HG03108 (cell line): ENCODE results near the gene ENOX1.
"Not testable (repeated sequence)": the region's sequence is repeated elsewhere in the genome, so short reads cannot be mapped to it uniquely, and the experiment has no call there.

Experiments used
- ATAC-seq: cut with Tn5 transposase; IDR thresholded peaks from one replicate; pipeline ENCODE4 v1.9.1; 2021; ENCODE audit warnings: moderate library complexity; ENCODE audit not compliant: unreplicated experiment

ENOX1 gene

DNA sequence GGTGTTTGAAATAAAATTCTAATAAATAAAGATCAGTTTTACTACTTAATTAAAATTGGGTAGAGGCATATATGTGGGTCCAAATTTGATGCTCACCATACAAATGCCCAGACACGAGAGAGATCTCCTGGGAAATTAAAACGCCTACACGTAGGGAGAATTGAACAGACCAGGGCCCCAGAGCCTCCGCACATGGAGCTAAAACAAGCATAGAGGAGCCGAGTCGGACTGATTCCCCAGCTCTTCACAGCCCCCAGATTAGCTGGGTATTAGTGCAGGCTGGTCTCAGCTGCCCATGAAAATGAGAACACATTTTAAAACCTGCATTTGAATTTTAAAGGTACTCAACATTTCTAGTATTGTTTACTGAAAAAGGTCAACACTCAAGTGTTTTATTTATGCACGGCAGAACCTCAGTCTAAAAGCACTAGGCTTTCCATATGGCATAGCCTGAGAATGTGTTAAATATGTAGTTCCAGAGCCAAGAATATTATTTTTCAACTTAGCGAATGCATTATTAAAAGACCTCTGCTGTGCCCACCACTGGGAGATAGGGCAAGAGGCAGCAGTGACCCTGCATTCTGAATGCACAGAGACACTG, 344.8 kb downstream of the ENOX1 start:
- no peak for ATAC-seq

DNA sequence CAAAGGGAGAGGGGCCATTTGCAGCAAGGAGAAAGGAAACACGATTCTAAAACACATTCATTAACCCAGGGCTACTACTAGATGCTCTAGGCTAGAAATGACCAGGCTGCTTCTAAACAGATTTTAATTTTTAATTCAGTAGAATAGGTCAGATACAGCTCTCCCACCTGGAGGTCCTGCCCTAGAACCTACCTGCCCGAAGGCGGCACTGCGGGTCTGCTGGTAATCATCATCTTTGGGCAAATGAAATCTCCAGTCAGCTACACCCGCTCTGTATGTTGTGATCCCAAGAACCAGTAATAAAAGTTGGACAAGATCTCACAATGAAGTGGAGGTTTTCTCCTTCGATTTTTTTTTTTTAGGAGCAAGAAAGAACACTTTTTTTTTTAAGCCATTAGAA, 345.3 kb downstream of the ENOX1 start:
- ATAC-seq = no peak

DNA sequence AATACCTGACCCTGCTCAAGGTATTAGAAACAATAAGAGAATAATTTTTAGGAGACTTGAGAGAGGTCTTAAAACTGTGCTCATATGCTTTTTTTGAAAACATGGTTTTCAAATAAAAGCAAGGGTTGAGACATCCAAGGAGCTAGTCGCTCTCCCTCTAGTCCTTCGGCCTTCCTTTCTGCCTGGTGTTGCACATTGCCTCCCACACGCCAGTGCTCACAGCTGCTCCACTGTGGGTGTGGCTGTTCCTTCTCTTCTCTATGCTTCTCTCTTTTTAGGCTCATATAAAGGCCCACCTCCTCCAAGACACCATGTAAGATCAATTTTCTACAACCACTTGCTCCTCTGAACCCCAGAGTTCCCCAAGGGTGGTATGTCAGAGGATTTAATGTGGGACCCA, 352.6 kb downstream of the ENOX1 start:
- ATAC-seq = no peak

DNA sequence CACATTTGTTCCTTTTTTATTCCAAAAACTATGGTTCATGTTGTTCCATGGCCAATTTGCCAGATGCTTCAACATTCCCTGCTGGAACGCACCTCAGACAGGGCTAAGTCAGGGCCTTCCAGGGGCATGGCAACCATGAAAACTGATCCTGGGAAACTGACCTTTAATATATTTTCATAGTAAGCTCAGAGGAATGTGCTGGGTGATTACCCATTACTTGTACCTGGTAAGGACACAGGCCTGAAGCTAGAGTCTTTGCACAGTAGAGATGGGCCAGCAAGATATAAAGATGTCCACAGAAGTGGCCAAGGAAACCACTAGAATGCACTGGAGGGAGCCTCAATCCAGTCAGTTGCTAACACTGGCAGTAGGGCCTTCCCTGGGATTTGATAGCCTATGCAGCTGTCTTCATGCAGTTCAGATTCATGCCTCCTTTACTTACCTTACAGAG, 353.1 kb downstream of the ENOX1 start:
- ATAC-seq = no peak

DNA sequence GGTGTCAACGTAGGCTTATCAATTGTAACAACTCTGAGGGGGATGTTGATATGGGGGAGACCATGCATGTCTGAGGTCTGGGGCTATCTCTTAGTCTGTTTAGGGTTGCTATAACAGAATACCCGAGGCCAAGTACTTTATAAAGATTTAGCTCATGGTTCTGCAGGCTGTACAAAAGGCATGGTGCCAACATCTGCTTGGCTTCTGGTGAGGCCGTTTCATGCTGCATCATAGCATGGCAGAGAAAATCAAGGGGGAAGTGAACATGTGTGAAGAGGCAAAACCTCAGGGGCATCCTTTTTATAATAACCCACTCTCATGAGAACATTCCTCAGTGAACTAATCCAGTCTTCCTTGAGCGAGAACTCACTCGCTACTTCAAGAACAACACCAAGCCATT, 353.8 kb downstream of the ENOX1 start:
- no peak for ATAC-seq

DNA sequence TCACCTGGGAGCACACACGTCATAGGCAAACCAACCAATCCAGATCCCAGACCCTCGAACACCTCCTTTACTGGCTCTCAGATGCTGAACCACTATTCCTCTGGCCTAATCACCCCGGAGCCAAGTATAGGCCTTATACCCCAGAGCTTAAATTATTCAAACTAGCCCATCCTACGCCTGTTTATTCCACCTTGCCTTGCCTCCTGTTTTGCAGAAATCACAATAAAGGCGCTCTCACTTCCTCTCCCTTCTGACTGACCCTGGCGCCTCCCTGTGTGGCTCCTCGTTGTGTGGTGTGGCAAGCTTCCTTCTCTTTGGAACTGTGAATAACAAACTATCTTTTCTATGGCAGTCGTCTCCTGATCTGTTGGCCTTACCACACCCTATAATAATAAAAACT, 354.9 kb downstream of the ENOX1 start:
- no peak for ATAC-seq

DNA sequence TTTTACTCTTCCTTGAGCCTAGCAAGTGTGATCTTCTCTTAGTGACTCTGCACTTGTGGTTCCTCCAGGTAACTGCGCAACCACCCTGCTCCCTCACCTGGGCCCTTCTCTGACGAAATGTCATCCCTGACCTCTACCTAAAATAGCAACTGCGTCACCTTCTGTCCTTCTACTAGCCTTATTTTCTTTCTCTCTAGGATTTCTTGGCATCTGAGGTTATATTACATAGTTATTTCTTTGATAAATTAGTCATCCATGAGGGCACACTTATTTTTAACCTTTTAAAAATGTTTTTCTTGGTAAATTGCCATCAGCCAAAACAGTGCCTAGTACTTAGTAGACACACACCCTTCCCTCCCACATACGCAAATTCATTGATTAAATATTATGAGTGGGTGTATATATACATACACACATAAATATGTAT, 355.5 kb downstream of the ENOX1 start:
- no peak for ATAC-seq

DNA sequence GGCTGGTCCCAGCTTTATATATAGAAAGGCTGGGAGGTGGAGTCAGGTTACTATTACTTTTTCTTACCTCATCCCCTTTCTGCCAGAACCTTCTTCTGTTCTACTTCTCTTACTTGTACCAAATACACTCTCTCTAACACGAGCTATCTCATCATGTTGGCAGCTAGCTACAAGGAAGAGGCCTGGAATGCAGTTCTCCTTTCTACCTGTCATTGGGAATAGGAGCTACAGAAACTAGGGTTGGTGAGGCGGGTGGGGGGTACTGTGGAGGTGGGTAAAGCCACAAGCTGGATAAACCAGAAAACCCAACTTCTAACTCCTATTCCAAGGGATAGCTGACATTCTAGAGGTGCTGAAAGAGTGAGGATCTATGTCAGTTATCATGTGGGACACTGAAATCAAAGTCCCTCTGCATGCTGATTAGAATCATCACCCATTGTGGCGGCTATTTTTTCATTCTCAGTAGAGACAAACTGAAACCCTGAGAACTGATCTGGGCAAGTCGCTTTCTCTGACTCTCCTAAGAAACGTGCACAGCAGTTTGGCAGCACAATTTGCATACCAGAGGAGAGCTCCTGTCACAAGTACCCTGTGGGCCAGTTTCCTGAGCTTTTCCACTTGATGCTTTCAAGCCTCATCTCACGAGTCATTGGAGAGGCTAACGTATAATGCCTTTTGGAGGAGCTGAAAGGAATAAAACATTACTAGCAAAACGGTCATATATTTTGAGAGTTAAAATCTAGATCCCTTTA, 358.1 kb downstream of the ENOX1 start:
- no peak for ATAC-seq

DNA sequence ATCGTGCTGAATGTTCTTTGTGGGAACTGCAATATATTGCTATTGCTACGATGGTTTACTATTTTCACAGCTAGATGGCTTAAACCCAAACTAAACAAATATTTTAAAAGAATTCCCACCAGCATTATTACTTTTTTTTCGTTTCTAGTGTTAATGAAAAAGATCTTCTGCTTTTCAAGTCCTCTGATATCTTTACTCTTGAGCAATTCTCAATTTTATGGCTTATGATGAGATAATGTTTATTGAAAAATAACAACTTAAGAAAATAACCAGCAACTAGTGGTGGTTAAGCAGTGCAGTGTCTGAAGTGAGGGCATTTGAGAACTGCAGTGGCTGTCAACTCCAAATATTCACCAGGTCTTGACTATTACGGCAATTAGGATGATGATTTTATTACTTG, 360.4 kb downstream of the ENOX1 start:
- ATAC-seq = no peak

DNA sequence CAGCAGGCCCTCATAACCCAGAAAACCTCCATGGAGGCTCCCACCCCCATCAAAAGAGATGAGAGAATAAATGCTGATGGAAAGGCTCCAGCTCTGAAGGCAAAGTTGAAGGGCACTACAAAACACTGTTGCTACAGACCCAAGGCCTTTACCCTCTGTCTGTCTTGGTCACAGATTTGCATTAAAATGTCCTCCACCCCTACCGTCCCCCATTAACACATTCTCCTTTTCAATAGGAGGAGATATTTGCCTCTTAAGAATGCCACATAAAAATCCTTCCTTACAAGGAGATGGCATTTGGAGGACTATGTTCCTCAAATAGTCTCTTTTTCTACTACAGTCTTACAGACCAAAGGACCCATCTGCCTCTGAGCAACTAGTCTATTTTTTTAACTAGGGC, 361.5 kb downstream of the ENOX1 start:
- no peak for ATAC-seq

DNA sequence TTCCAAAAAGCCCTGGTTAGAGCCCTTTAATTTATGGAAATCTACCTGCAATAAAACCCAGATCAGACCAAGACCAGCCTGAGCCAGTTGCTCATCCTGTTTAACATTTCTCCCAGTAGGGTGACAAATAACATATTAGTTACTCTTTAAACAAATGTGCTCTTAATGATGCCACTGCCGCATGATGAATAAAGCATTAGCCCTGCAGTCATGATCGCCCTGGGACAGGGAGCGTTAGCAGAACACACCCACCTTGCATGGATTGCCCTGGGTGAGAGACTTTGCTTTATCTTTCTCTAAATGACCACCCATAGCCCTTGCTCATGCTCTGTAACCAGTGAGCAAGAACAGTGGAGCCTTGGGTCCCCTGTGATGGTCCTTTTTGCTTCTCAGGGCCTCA, 362.4 kb downstream of the ENOX1 start:
- ATAC-seq = no peak

DNA sequence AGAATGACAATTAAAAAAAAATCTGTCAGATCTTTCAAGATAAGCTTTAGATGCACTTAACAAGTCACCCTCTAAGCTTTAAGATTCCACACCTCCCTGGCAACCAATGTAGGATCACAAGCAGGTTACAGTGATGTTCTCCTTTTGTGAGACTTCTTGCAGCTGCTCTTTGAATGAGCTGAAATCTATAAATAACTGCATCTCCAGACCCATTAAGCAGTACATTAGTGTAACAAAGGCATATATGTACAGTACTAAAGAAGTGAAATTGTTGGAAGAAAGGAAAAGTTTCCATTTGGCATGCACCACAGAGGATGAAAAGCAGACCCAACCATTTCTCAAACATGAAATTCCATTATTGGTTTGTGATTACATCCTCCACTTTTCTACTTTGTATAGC, 364.7 kb downstream of the ENOX1 start:
- no peak for ATAC-seq

DNA sequence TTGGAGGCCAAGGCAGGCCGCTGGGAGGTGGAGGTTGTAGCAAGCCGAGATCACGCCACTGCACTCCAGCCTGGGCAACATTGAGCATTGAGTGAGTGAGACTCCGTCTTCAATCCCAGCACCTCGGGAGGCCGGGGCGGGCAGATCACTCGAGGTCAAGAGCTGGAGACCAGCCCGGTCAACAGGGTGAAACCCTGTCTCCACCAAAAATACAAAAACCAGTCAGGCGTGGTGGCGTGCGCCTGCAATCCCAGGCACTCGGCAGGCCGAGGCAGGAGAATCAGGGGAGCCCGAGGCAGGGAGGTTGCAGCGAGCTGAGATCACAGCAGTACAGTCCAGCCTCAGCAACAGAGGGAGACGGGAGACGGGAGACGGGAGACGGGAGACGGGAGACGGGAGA, 369.9 kb downstream of the ENOX1 start:
- not testable (repeated sequence) for ATAC-seq

DNA sequence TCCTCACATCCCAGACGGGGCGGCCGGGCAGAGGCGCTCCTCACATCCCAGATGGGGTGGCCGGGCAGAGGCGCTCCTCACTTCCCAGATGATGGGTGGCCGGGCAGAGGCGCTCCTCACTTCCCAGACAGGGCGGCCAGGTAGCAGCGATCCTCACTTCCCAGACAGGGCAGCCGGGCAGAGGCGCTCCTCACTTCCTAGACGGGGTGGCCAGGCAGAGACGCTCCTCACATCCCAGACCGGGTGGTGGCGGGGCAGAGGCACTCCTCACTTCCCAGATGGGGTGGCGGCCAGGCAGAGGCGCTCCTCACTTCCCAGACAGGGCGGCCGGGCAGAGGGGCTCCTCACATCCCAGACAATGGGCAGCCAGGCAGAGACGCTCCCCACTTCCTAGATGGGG, 370.4 kb downstream of the ENOX1 start:
- ATAC-seq = not testable (repeated sequence)

DNA sequence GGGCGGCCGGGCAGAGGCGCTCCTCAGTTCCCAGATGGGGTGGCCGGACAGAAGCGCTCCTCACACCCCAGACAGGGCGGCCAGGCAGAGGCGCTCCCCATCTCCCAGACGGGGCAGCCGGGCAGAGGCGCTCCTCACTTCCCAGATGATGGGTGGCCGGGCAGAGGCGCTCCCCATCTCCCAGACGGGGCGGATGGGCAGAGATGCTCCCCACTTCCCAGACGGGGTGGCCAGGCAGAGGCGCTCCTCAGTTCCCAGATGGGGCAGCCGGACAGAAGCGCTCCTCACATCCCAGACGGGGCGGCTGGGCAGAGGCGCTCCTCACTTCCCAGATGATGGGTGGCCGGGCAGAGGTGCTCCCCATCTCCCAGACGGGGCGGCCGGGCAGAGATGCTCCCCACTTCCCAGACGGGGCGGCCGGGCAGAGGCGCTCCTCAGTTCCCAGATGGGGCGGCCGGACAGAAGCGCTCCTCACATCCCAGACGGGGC, 370.8 kb downstream of the ENOX1 start:
- ATAC-seq = not testable (repeated sequence)

DNA sequence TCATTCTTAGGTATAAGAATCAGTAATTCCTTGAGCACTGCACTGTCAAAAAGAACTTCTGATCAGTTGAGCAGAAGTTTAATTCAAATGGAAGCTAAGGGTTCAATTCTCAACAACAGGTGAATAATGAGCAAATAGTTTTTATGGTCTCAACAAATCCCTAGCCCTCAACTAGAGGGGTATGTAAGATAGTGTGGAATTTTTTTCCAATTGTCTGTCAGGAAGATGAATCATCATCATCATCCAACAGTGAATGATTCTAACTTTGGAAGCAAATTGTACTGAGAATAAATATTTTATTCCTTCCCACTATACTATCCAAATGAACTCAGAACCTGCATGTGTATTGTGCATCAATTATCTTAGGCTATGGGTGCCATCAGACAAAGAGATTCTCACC, 372.7 kb downstream of the ENOX1 start:
- no peak for ATAC-seq

DNA sequence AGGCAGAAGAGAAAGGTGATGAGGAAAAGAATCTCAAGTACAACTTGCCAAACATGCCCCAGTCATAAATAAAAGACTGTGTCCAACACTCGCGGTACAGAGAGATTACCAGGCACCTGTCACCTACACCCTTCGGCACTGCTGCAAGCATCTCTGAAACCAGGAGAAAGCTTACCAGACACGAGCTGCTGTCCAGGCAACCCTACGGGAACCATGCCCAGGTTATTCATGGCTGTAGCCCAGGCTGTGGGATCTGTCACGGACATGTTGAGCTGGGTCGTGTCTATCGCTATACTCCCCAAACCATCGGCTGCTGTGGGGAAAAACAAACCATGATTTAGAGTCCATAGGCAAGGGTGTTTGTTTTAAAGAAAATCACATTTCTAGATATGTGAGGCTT, 375.0 kb downstream of the ENOX1 start:
- no peak for ATAC-seq

DNA sequence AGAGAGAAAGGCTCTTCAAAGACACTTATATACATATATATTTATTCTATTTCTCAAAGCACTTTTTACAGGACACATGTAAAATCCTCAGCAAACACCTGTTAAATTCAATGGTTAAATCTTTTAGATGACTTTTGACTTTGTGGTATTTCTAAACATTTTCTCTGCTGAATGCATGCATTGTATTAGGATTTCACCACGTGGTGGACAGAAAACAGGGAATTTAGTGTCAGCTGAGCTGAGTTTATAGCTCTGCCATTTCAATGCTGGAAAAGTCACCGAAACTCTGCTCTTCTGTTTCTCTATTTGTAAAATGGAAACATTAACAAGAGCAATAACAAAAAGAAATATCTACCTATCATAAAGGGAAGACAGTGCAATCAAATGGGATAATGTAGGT, 375.6 kb downstream of the ENOX1 start:
- no peak for ATAC-seq

DNA sequence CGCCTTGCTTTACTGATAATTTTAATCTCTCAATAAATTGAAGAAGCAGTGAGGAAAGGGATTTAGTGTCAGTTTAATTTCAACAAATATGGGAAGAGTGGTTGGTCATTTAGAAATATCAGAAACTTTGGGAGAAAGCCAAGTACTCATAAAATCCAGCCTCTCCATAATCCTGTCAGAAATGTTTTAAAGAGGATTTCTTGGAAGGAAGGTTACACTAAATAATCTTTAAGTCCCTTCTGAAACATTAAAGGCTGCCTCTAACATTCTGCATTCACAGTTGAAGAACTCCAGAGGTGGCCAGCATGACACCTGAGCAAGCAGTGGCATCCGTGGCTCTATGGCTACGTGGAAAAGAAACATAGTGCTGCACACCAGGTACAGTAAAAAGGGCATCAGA, 378.5 kb downstream of the ENOX1 start:
- ATAC-seq = no peak

DNA sequence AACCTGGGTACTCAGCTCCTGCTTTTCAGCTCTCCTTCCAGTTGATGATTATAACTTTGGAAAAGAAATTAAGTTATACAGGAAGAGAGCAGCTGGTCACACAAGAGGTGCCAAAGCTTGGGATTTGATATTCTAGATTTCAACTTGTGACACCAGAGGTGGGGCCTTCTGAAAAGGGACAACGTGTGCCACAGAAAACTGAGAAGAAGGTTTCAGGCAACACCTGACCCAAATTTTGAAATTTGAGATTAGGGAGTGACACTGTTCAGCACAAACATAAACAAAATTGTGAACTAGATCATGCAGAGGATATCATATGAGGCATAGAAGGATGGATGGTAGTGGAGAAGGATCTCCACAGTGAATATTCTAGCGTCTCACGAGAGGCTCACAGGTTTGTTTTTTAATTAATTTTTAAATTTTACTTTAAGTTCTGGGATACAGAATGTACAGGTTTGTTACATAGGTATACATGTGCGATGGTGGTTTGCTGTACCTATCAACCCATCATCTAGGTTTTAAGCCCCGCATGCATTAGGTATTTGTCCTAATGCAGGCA, 379.7 kb downstream of the ENOX1 start:
- no peak for ATAC-seq

DNA sequence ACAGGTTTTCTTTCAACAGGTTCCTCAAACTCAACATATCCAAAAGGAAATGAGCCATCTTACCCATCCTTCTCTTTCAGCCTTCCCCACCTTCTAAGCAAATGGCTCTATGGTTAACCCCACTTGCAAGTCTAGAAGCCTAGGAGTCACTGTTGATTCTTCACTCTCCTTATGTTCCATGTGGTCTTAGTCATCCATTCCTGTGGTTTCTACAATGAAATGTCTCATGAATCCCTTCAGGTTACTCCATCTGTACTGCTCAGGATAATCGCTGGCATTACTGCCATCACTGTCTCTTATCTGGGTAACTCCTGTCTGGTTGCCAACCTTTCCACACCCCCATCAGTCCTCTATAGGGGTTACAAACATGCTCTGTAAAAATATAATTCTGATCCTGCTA, 381.3 kb downstream of the ENOX1 start:
- no peak for ATAC-seq

DNA sequence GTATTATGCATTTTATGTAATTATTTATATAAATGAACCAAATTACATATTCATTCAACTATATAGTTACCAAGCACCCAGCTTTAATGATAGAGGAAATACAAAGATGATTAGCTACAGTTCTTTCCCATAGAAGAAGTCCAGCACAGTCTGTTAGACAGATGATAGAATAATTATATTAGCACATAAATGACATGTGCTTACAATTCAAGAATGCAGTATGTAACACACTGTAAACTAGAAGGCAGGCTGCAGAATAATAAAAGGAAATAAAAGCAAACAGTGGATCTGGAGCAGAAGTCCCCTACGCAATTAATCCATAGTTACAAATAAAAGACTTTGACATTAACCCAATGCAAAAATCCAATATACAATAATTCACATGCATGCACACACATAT, 384.4 kb downstream of the ENOX1 start:
- no peak for ATAC-seq
